HG03139 (cell line): ENCODE data around the gene ROBO1.
"Not testable (repeated sequence)": the region's sequence is repeated elsewhere in the genome, so short reads cannot be mapped to it uniquely, and the experiment has no call there.

Experiments
- ATAC-seq: cut with Tn5 transposase; IDR thresholded peaks from one replicate; pipeline ENCODE4 v1.9.1; 2021; ENCODE audit not compliant: unreplicated experiment

Gene ROBO1

DNA sequence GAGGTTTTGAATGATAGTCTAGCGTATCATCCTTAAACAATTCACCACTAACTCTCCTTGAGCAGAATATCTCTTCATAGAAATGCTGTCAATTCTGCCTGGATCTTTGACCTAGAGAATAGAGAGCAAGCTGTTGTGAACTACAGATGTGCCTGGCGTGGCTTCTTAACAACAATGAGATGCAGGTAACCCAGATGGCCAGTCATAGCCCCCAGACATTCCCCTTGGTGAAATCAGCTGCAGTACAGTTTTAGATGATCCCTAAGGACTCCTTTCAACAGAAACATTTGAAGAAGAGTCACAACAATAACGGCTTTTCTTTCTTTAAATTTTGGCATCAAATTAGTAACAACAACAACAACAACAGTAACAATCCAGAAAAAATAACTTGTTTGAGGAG, 1041.3 kb downstream of the ROBO1 start:
- no peak for ATAC-seq

GRCh38 chr3:78725703-78726246, 1042.0 kb downstream of the ROBO1 start:
- ATAC-seq: no peak

- ATAC-seq: no peak
Observed at GRCh38 chr3:78724859-78725258, 1042.9 kb downstream of the ROBO1 start.

DNA sequence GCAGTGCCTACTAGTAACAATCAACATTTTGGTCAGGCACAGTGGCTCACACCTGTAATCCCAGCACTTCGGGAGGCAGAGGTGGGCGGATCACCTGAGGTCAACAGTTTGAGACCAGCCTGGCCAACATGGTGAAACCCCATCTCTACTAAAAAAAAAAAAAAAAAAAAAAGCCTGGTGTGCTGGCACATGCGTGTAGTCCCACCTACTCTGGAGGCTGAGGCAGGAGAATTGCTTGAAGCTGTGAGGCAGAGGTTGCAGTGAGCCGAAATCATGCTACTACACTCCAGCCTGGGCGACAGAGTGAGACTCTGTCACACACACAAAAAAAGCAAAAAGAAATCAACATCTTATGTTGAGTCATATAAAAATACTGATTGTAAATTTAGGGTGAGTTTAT, 1043.4 kb downstream of the ROBO1 start:
- not testable (repeated sequence) for ATAC-seq

DNA sequence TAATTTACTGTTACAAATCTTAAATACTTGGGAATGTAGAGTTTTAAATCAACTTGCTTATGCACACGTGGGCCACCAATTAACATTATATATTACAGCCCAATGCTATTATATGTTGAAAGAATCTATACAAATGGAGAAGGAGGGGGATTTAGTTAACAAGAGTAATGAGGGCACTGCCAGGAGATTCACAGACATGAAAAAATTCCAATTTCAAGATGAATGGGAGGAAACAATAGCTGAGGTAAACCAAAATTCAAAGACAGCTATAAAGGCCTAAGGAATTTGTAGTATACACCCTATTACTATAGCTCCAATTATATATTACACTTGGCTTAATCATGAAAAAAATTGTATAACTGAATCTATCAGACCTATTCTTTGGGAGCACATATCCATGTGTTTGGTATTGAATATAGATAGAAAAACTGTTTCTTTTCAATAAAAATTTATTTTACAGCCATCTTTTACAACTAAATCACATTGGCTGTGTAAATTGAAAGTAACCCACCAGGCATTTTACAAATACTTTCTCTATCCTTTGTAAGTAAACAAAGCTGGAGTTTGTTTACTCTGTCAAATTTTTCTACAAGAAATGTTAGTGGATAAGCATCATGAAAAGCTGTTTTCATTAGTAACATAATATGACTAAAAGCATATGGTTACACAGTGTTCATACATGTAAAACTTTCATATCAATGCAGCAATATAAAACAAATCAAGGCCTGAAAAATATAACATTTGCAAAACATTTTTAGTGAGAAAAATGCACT, 1045.8 kb downstream of the ROBO1 start:
- ATAC-seq: no peak

GRCh38 chr3:78718707-78719106, 1049.1 kb downstream of the ROBO1 start:
- no peak for ATAC-seq

DNA sequence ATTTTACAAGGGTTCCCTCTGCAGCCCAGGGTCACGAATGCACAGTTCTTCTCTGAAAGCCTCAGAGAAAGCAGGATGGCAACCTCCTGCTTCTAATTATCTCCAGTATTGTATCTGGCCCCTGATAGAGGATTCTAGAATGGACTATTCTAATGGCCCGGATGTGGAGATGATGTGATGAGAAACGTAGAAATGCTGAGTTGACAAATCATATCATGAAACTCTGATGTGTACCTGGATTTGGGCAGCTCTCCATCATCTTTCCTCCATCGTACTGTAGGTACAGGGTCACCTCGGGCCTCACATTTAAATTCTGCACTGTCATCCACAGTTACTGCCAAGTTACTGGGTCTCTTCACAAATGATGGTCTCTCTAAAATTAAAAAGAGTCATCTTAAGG, 1050.8 kb downstream of the ROBO1 start:
- no peak for ATAC-seq

GRCh38 chr3:78712941-78713340, 1054.9 kb downstream of the ROBO1 start:
- ATAC-seq: no peak

DNA sequence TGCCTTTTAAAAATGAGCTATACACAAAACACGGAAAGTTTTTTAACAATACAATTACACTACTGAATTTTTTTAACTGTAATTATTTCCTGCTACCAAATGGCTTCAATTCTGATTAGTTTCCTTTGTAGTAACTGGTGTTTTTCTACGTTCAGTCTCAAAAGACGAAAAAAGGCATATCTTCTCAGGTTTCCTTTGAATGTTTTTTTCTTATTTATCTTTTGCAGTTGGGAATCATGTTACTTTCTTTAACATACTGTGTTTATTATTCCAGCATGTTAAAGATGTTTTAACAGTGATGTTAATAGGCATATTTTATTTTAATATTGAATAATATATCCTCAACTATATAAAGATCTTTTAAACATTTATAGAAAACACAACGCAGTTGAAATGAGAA, 1055.5 kb downstream of the ROBO1 start:
- ATAC-seq: no peak

- no peak for ATAC-seq
Observed at GRCh38 chr3:78708565-78709073, 1059.2 kb downstream of the ROBO1 start.

DNA sequence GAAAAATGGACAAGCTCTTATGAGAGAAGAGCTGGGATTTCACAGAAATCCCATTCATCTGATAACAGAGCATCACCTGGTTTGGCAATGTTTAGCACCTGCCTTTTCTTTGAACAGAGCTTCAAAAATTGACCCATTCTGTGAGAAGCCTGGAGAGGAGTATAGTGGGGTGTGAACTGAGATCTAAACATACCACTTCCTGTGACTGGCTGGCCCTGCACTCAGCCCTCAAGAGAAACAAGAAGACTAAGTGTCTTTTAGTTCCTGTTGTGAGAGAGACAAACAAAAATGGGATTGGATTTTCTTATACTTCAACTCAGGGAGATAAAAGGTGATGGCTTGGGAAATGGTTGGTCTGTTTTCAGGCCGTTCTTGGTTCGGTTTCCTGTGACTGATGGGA, 1060.2 kb downstream of the ROBO1 start:
- no peak for ATAC-seq

DNA sequence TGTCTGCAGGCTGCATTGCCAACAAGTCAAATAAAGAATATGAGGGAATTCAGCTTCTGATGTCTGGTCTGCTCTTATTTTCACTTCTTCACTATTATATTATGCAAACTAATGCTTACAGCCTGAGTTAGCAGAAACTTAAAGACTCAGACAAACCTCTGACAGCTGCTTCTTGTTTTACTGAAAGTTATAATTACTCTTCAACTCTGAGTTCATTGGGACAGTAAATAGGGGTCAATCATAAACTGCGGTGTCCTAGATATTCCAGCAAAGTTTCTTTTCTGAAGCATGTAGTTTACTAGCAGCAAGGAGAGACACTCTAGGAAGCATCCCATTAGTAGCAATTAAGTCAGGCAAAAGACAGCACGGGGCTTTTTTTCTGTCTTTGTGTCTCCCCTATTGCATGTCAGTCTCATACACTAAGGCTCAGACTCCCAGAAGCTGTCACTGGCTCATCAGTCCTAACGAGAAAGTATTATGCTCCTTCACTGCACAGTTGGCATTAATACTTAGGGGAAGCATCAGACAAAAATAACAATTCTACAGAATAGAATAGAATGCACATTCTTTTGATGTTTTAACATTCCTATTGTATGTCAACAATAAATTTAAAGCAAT, 1060.8 kb downstream of the ROBO1 start:
- ATAC-seq: no peak

GRCh38 chr3:78703944-78704343, 1063.9 kb downstream of the ROBO1 start:
- ATAC-seq: no peak

GRCh38 chr3:78701537-78701936, 1066.3 kb downstream of the ROBO1 start:
- no peak for ATAC-seq

DNA sequence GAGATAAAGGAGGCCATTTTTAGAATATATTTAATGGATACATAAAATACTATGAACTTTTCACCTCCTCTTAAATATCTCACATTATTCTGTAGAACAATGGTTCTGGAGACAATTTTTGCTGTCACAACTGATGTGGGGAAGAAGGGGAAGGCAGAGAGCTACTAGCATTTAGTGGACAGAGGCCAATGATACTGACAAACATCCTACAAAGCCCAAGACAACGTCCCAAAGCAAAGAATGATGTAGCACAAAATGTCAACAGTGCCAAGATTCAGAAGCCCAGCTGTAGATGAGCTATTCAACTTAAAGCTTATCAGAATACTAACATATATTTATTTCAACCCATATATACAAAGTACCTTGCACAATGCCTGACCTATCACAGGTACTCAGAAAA, 1069.4 kb downstream of the ROBO1 start:
- no peak for ATAC-seq

DNA sequence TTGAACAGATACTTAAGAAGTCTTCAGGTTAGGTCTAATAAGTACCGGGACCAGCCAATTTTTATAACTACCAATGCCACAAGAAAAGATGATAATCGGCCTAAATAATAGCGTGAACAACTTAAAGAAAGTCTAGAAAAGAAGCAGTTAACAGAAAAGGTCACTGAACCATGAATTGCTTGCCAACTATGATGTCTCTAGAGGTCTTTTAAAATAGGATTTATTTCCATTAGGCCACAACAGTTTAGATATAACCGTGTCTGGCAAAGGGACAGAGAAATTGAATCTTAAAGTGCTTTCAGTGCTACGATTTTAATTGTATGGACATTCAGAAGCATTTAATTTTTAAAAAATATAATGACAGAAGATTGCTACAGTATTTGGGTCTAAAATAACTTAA, 1070.4 kb downstream of the ROBO1 start:
- no peak for ATAC-seq

DNA sequence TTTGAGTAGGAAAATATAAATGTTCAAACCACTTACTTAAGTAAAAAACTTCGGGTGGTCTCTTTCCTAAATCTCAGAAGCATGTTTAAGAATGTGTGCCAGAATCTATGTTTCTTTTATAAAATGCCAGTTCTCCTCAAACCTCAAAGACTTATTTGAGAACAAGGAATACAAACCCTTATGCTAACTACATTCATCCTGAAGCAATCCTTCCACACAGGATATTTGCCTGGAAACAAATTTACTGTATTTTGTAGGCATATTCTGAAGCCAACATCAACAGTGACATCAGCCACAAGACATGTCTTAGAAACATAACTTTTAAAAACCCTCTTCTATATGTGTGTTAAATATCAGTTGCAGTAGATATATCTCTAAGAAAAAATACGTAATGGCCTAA, 1077.0 kb downstream of the ROBO1 start:
- no peak for ATAC-seq

DNA sequence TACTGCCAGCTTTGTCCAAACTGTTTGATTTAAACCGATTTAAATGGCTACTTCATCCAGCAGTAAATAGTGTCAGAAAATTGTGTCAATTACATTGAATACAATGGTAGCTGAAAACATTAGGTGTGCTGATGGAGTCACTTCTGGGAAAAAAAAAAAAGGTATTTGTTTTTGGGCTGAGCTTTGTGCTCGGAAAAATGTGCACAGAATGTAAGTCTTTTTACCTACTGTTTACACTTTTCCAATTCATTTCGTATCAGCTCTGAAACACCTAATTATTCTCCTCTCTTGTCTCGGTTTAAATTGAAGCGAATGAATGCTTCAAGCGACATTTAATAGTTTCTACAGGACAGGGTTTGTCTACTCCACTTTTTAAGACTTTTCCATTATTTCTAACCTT, 1078.4 kb downstream of the ROBO1 start:
- ATAC-seq: no peak

DNA sequence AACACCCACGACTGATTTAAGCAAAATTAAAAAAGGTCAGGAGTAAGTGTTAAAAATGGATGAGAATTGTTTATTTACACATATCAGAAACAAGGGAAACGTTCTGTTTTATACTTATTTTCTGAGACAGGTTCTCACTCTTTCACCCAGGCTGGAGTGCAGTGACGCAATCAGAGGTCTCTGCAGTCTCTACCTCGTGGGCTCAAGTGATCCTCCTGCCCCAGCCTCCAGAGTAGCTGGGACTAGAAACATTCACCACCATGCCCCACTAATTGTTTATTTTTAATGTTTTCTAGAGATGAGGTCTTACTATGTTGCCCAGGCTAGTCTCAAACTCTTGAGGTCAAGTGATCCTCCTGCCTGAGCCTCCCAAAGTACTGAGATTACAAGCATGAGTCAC, 1080.3 kb downstream of the ROBO1 start:
- ATAC-seq: no peak

DNA sequence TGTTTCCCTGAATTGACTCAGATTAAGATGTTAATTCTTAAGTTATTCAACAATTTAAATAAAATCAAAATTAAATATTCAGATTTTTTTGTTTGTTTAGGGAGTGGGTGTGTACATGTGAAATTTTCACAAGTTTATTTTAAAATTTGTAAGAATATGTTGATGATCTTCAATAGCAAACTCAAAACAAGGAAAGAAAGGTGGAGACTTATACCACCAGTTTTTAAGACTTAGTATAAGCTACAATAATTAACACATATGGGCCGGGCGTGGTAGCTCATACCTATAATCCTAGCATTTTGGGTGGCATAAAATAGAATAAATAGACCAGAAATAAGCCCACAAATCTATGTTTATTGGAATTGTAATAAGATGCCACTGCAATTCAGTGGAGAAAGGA, 1084.5 kb downstream of the ROBO1 start:
- ATAC-seq: no peak

DNA sequence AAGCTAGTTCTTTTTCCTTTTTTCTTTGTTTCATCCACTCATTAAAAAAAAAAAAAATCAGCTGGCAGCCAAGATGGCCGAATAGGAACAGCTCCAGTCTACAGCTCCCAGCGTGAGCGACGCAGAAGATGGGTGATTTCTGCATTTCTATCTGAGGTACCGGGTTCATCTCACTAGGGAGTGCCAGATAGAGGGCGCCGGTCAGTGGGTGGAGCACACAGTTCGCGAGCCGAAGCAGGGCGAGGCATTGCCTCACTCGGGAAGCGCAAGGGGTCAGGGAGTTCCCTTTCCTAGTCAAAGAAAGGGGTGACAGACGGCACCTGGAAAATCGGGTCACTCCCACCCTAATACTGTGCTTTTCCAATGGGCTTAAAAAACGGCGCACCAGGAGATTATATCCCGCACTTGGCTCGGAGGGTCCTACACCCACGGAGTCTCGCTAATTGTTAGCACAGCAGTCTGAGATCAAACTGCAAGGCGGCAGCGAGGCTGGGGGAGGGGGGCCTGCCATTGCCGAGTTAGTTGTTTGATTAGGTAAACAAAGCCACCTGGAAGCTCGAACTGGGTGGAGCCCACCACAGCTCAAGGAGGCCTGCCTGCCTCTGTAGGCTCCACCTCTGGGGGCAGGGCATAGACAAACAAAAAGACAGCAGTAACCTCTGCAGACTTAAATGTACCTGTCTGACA, 1092.5 kb downstream of the ROBO1 start:
- ATAC-seq: not testable (repeated sequence)

- ATAC-seq: no peak
Observed at GRCh38 chr3:78670746-78671145, 1097.1 kb downstream of the ROBO1 start.
